Lung (tissue), 12 donors: Measurements from ENCODE around the gene ZNF526. TPM values are rescaled to one million over a fixed set of nuclear protein-coding genes. Genes with fewer than 3 reads are reported as not detected.

Experiments used
- ATAC-seq: fragments of 200-7000 bp; cut with Tn5 transposase; one replicate; pipeline ENCODE4 v1.9.1; 2020; ENCODE audit warnings: moderate number of reproducible peaks; ENCODE audit not compliant: insufficient read depth, low FRiP score
- DNase-seq, 3 donors: peaks; one replicate each; pipeline ENCODE4 v3.0.0-alpha.2; 2013 to 2017
- H3K27ac ChIP-seq, 2 donors: one replicate each; pipeline ENCODE4 v1.5.1; 2013; ENCODE audit warnings: mild to moderate bottlenecking in 2 of 2, moderate library complexity in 2 of 2, control low read depth in 1 of 2, inconsistent platforms in 1 of 2, low read depth in 1 of 2, low read length in 1 of 2
- H3K27me3 ChIP-seq, 3 donors: one replicate each; pipeline ENCODE4 v1.5.1; 2013; ENCODE audit warnings: low read length in 2 of 3; ENCODE audit not compliant: control insufficient read depth in 3 of 3, insufficient read depth in 3 of 3
- H3K36me3 ChIP-seq, 4 donors: one replicate each; pipeline ENCODE4 v1.5.1; 2013; ENCODE audit warnings: low read length in 4 of 4, mild to moderate bottlenecking in 1 of 4, moderate library complexity in 1 of 4; ENCODE audit not compliant: control insufficient read depth in 4 of 4, insufficient read depth in 4 of 4
- H3K4me1 ChIP-seq, 5 donors: one replicate each; pipeline ENCODE4 v1.5.1; 2013; ENCODE audit warnings: low read length in 5 of 5, mild to moderate bottlenecking in 2 of 5, moderate library complexity in 1 of 5; ENCODE audit not compliant: control insufficient read depth in 5 of 5, insufficient read depth in 5 of 5
- H3K4me3 ChIP-seq: one replicate; pipeline ENCODE4 v1.5.1; 2013; ENCODE audit warnings: mild to moderate bottlenecking, control low read depth, moderate library complexity
- H3K9ac ChIP-seq, 2 donors: one replicate each; pipeline ENCODE4 v1.5.1; 2013; ENCODE audit warnings: low read length in 2 of 2, control low read depth in 1 of 2; ENCODE audit not compliant: insufficient read depth in 1 of 2
- H3K9me3 ChIP-seq, 4 donors: one replicate each; pipeline ENCODE4 v1.5.1; 2013; ENCODE audit warnings: low read length in 3 of 4, mild to moderate bottlenecking in 1 of 4, moderate library complexity in 1 of 4; ENCODE audit not compliant: control insufficient read depth in 4 of 4, insufficient read depth in 3 of 4
- CTCF ChIP-seq: IDR thresholded peaks from 2 replicates; pipeline ENCODE4 v1.5.1; 2012; ENCODE audit warnings: mild to moderate bottlenecking; ENCODE audit errors: control extremely low read depth, extremely low read depth
- WGBS, 2 donors: extraction: QIAGEN DNeasy Blood & Tissue Kit; methylation state at CpG; one replicate each; pipeline ENCODE4 v1.1.7; 2013; 5-methylcytosine and 5-hydroxymethylcytosine counted together
- polyA plus RNA-seq, 2 donors: library from polyadenylated mRNA; stranded (reverse); fragments of 200-250 nt; gene quantifications; one replicate each; pipeline ENCODE4 v1.2.1, GENCODE V29; 2013
- total RNA-seq, 2 donors: library from RNA; depleted of rRNA in 1 of 2; stranded (reverse); fragments of >200 nt in 1 of 2; gene quantifications; one replicate each; pipeline ENCODE4 v1.2.1, GENCODE V29; 2014 to 2021
- donor health status: control.
- donor health status: control.
- donor health status: Bipolar disorder and iron deficiency.
- donor health status: healthy.
- donor health status: DM: yes; HTN: yes; CAD: no.

ZNF526 gene
- total and polyA plus RNA-seq, 4 donors: 4.6 to 14.4 (median 5.4) TPM

- no peak for DNase-seq
- ATAC-seq: no peak
- H3K27ac ChIP-seq: no peak overlapping the region
- no peak overlapping the region for H3K9ac ChIP-seq
- no peaks in the 10 kb centered on the region for H3K27me3 ChIP-seq
- TF ChIP-seq CTCF: no peak
- H3K4me1 ChIP-seq: peaks cover 0 to 5% (median 0%) of the 10 kb centered on the region in 5 donors
- H3K36me3 ChIP-seq: peaks cover 0 to 31% (median 8%) of the 10 kb centered on the region in 4 donors
- WGBS, 2 donors: 89 to 91% methylated on average over 47 of the region's 47 CpGs
- peaks cover 0 to 4% (median 2%) of the 10 kb centered on the region in 4 donors for H3K9me3 ChIP-seq
- H3K4me3 ChIP-seq: no peak overlapping the region
Measured at GRCh38 chr19:42196011-42197001, 23.8 kb upstream of the ZNF526 start.

GRCh38 chr19:42197375-42197817, 22.7 kb upstream of the ZNF526 start:
- ATAC-seq (no peak), DNase-seq (no peak)
- Histone ChIP-seq H3K4me1 (peaks cover 0 to 5% (median 0%) of the 10 kb centered on the region in 5 donors), H3K27me3 (no peaks in the 10 kb centered on the region), H3K27ac (no peak overlapping the region), H3K9ac (no peak overlapping the region), H3K36me3 (peaks cover 0 to 34% (median 8%) of the 10 kb centered on the region in 4 donors), H3K4me3 (no peak overlapping the region), H3K9me3 (peaks cover 0 to 4% (median 2%) of the 10 kb centered on the region in 4 donors)
- 24 to 41% methylated on average over 5 of the region's 5 CpGs for WGBS, 2 donors
- no peak for TF ChIP-seq CTCF

- peaks cover 0 to 5% (median 0%) of the 10 kb centered on the region in 5 donors for H3K4me1 ChIP-seq
- no peak overlapping the region for H3K4me3 ChIP-seq
- H3K27me3 ChIP-seq: no peaks in the 10 kb centered on the region
- H3K9ac ChIP-seq: no peak overlapping the region
- no peak for TF ChIP-seq CTCF
- no peaks in the 10 kb centered on the region for H3K9me3 ChIP-seq
- H3K36me3 ChIP-seq: peaks cover 0 to 44% (median 11%) of the 10 kb centered on the region in 4 donors
- WGBS, 2 donors: 27 to 52% methylated on average over 7 of the region's 7 CpGs
- no peak for DNase-seq
- peak overlapping the region in 1 of 2 donors; percentile 68 for H3K27ac ChIP-seq
- ATAC-seq: no peak
Measured at GRCh38 chr19:42198676-42199439, 21.3 kb upstream of the ZNF526 start.
